Central memory CD4-positive, alpha-beta T cell (primary cell): ENCODE data around the gene KLK11.
"Not testable (repeated sequence)": the region's sequence is repeated elsewhere in the genome, so short reads cannot be mapped to it uniquely, and the experiment has no call there.

ENCODE experiments used
- DNase-seq: peaks from one replicate; pipeline ENCODE4 v3.0.0; 2022

KLK11 gene

DNA sequence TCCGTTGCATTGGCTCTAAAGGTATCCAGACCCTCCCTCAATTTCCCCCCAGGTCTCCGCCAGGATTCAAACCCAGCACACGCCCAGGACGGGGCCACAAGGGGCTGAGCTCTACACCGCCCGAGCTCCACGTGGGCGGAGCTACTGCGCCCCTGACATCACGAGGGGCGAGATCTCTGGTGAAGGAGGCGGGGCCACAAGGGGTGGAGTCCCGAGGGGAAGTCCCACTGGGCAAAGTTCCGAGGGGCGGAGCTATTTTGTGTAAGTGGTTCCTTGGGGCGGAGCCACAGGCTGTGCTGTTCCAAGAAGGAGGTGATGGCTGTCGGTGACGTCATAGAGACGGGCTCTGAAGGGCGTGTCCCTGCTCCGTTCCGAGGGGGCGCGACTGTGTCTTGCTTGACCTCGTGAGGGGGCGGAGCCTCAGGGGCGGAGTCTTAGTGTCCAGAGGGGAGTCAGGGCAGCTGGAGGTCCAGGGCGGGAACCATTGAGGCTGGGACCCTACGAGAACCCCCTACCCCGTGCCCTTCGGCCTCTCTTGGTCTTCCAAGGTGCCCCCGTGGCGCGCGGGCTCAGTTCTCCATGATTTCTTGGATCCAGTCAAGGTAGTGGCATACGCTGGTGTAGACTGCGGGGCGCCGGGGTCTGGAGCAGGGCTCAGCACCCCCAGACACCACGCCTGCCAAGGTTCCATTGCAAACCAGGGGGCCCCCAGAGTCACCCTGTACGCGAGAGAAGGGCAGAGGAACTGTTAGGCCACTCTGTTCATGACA, 23.7 kb downstream of the KLK11 start:
- DNase-seq: no peak

DNA sequence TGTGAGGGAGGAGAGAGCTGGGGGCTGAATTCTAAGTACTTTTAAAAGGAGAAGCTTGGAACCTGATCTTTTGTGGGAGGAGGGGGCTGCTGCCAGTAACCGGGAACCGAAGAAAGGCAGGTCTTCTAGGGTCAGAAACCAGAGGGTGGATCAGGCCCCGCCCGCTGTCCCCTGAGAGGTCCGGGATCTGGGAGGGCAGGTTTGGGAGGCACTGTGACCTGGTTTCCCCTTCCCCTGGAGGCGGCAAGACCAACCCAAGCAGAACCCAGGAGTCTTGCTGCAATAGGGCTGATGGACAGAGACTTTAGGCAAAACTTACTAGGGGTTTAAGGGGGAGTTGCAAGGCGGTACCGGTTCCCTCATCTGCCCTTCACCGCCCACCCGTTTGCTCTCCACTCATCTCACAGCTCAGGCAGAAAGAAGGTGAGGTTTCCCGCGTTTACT, 24.3 kb downstream of the KLK11 start:
- no peak for DNase-seq

DNA sequence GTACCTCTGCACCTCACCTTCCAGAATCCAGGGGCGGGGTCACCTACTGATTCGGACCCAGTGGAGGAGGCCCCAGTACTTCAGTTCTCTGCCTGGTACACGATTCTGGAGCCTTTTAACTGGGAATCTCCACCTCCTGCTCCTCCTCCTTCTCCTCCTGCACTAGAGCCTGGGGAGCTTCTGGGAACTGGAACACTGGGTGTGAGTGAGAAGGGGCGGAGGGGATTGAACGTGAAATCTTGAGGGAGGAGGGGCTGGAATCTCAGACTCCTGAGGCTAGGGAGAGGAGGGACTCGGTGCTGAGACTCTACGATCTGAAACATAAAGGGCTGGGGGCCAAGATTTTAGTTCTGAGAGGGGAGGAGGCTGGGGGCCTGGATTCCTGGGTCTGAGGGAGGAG, 24.9 kb downstream of the KLK11 start, which contains the start of gene KLK8:
Gene KLK8, minus strand, starts transcription at position 90 of the 400 bp plus-strand sequence. CDS start 437 bp downstream, outside the sequence.
- DNase-seq: no peak

DNA sequence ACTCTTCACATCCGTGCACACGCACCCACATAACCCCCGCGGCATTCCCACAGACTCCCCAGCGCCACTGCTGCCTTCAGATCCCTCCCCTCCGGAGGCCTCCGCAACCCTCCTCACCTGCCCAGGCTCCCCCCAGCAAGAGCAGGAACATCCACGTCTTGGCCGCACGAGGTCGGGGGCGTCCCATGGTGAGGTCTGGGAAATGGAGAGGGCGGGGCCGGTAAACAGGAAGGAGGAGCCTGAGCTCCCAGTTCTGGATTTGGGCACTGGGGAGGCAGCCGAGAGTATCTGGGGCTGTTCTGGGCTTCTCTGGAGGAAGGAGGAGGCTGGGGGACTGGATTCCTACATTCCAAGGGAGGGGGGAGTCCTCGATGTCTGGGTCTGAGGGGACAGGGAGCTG, 25.4 kb downstream of the KLK11 start:
- DNase-seq: no peak

DNA sequence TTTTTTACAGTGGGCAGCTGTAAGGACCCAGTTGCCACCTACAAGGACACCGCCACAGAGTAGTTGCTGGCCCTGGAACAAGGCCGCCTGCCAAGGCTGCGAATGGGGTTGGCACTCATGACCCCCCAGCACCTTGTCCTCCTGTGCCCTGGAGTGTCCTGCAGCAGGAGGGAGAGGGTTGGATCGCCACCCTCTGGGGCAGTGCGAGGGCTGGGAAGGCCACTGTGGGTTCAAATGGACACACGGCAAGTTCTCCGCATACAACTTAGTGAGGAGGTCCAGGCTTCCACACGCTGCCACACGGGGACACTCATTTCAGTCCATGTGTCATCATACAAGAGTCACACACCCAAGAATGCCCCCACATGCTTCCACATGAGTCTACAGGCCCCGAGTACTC, 26.0 kb downstream of the KLK11 start:
- DNase-seq: no peak

DNA sequence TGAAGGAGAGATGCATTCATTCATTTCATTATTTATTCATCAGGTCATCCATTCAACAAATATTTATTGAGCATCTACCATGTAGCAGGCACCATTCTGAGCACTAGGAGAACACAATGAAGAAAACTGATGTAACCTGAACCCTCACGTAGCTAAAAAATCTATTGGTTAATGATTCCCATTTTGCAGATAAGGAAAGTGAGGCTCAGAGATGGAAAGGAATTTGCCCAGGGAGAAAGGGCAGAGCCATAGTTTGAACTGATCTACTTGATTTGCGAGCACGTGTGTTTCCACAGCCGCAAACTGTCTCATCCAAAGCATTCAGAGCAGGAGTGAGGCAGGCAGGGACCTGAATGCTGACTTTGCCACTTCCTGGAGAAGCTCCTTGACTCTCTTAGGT, 27.7 kb downstream of the KLK11 start:
- DNase-seq: no peak

DNA sequence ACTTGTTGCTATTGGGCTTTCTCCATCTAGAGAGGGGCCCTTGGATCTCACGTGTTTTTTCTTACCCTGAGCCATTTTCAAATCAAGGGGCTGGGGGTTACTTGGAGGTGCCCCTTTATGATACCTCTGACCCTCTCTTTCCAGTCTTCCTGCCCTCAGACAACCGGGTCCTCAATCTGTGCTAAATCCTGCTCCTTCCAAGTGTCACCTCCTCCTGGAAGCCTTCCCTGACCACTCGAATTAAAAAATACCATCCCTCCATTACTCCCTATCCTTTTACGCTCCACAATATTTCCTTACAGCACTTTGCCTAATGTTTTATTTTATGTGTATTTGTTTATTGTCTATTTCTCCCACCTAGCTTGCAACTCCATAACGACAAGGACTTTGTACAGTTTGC, 28.4 kb downstream of the KLK11 start:
- DNase-seq: no peak

DNA sequence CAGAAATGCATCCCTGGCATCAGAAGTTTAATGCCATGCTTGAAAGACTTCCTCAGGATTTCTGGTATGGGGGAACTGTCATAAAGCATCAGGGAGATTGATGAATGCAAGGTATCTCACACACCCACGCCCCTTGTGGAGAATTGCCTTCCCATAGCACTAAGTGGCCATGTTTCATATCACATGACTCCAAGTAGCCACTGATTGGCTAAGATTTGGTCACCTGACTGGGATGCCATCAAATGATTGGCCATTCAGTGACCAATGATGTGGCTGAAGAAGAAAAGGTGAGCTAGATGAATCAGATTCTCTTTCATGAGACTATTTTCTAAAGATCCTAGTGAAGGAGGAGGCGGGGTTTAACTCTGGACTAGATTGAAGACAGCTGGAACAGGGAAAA, 32.3 kb downstream of the KLK11 start:
- no peak for DNase-seq

DNA sequence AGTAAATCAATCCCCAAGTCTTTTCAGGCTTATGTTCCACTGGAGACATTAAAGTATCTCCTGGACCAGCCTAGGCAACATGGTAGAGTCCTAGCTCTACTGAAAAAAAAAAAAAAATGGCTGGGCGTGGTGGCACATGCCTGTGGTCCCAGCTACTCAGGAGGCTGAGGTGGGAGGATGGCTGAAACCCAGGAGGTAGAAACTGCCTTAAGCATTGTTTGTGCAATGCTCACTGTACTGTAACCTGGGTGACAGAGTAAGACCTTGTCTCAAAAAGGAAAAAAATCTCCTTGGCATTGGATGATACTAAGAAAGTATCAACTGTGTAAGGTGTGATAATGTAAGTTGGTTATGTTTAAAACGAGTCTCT, 33.8 kb downstream of the KLK11 start:
- DNase-seq: no peak

DNA sequence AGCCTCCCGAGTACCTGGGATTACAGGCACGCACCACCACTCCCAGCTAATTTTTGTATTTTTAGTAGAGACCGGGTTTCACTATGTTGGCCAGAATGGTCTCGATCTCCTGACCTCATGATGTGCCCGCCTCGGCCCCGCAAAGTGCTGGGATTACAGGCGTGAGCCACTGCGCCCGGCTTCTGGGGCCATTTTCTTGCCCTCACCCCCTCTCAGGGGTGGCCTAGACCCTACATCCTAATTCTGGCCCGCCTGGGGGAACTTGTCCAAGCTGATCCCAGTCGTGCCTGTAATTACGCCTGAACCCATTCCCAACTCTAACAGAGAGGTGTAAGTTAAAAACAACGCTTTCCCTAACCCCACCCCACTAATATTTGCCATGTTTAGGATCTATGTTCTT, 42.0 kb downstream of the KLK11 start:
- not testable (repeated sequence) for DNase-seq

DNA sequence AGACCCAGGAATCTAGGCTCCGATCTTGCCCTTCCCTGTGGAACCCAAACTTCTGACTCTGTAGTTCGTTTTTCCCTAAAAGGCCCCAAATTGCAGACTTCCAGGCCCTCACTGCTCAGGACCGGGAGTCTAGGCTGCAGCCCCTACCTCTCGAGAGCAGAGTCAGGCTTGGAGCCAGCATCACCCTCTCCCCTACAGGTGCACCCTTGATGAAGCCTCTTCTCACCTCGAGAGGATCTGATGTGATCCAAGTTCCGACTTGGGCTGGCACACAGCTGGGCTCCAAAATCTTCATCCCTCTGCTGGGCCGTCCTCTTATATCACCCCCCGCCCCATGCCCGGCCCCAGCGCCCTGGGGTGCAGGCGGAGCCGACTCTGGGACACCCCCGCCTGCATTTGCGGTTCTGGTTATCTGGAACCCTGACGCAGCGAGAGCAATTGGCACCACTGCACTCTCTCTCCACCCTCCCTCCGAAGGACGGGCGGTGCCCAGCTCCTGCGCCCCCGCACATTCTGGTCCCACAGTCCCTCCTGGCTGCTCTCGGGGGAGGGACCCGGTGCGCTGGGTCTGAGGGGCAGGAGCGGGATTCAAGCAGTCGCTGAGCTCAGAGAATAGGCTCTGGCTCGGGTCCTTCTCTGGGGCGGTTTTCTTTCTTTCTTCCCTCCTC, 42.7 kb downstream of the KLK11 start, which contains the start of gene KLK7:
Gene KLK7, minus strand, starts transcription at position 293 of the 668 bp plus-strand sequence. CDS start 1,518 bp downstream, outside the sequence.
- DNase-seq: no peak

DNA sequence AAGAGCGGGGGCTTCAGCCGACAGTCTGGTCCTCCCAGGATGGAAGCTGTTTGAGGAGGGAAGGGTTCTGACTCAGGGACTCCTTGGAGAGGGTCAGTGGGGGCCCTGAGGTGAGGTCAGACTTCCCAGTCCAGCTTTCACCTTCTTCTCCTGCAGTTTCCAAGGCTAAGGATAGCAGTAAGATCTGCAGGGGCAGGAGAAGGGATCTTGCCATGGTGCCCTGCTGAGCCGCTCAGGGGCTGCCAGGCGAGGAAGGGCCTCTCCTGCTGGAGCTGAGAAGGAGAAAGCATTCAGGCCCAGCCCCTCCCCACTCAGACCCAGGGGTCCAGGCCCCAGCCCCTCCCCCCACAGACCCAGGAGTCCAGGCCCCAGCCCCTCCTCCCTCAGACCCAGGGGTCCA, 44.2 kb downstream of the KLK11 start:
- DNase-seq: no peak

DNA sequence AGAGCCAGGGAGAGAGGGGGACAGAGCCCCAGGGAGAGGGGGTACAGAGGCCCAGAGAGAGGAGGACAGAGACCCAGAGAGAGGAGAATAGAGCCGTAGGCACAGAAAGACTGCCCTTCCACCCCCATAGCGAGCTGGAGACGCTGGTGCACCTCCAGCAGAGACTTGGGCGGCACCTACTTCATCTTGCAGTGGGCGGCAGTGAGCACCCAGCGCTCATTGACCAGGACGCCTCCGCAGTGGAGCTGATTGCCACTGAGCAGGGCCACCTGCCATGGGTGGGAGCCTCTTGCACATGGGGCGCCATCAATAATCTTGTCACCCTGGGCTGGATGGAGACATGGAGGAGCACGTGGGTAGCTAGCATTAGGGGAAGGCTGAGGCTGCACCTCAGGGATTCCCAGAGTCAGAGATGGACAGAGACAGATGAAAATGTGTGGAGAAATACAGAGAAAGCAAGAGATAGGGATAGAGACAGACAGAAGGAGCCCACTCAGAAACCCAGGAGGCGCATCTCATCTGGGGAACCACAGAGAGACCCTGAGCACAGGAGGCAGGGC, 44.7 kb downstream of the KLK11 start:
- DNase-seq: no peak

DNA sequence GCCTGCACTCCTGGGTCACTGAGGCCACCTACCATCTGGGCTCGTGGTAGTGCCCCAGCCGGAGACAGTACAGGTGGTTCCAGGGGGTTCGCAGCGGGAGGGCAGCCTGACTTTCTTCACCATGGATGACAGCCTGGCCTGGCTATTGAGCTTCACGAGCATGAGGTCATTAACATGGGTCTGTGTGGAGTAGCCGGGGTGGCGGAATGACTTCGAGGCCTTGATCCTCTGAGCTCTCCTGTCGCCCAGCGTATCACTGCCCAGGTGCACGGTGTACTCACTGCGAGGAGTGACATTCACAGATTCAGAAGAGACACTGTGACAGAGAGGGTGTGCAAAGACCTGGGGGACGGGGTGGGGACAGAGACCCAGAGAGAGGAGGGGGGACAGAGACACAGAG, 46.2 kb downstream of the KLK11 start:
- DNase-seq: no peak

DNA sequence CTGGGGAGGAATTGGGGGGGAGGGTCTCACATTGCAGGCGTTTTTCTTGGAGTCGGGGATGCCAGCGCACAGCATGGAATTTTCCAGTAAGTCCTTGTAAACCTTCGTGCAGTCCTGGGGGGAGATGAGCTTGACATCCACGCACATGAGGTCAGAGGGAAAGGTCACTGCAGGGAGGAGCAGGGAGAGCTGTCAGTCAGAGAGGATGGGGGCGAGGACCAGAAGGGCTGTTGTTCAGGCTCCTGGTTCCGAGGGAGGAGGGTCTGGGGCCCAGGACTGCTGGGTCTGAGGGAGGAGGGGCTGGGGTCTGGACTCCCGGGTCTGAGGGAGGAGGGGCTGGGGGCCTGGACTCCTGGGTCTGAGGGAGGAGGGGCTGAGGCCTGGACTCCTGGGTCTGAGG, 46.7 kb downstream of the KLK11 start:
- DNase-seq: no peak

DNA sequence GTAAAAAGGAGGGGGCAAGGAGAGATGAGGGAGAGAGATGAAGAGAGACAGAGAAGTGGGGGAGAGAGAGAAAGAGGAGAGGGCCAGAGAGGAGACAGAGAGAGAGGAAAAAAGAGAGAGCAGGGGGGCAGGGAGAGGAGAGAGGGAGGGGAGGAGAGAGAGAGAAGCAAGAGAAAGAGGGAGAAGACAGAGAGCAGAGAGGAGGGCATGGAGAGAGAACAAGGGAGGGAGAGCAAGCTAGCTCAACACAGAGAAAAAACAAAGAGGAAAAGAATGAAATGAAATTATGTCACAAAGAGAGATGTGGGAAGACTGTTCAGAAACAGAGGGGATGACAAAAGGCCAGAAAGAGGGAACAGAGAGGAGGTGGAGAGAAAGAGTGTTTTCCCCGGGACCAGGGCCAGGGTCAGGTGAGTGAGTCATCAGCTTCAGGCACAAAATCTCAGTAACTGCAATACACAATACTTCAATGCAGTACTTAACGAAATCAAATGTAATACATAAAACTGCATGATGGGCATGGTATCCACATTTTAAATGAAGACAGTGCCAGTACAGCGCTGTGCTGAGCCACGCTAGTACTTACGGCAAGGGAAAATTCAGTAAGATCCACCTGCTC, 47.5 kb downstream of the KLK11 start:
- no peak for DNase-seq

DNA sequence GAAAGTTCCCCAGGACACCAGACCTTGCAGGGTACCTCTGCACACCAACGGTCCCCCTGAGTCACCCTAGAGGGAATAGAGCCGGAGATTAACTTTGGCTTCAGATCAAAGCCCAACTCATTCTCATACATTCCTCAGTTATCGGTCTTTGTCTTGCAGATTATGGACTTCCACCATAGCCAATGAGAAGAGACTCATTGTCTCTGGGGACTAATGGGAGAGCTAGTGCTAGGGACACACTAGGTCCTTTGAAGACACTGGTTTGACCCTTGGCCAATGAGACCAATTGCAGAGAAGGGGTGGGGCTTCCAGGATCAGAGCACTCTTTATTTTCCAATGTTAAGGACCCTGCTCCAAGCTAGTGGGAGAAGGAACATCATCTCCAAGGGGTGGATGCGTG, 48.8 kb downstream of the KLK11 start:
- no peak for DNase-seq

DNA sequence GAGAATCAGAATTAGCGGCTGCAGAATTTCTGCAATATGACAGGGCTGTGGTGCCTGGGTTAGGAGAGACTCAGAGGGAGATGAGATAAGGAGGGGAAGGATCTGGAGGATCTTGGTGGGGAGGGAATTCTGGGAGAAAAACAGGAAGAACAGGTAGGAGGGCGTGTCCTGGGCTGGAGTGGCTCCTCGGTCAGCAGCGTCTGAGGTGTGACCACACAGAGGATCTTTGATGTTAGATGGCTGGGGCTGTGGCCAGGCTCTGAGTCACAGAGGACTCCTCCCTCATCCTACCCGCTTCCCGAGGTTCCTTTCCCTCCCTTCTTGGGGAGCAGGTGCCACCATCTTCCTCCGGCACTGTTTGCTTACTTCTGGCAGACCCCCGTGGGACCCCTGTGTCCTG, 50.6 kb downstream of the KLK11 start:
- DNase-seq: no peak

DNA sequence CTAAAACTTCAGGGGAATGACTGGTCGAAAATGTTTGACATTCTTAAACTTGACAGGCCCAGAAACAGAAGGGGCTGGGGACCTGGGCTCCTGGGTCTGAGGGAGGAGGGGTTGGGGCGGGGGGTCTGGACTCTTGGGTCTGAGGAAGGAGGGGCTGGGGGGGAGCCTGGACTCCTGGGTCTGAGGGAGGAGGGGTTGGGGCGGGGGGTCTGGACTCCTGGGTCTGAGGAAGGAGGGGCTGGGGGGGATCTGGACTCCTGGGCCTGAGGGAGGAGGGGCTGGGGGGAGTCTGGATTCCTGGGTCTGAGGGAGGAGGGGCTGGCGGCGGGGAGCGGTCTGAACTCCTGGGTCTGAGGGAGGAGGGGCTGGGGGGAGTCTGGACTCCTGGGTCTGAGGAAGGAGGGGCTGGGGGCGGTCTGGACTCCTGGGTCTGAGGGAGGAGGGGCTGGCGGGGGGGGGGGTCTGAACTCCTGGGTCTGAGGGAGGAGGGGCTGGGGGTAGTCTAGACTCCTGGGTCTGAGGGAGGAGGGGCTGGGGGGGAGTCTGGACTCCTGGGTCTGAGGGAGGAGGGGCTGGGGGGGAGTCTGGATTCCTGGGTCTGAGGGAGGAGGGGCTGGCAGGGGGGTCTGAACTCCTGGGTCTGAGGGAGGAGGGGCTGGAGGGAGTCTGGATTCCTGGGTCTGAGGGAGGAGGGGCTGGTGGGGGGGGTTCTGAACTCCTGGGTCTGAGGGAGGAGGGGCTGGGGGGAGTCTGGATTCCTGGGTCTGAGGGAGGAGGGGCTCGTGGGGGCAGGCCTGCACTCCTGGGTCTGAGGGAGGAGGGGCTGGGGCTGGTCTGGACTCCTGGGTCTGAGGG, 51.5 kb downstream of the KLK11 start:
- DNase-seq: no peak

DNA sequence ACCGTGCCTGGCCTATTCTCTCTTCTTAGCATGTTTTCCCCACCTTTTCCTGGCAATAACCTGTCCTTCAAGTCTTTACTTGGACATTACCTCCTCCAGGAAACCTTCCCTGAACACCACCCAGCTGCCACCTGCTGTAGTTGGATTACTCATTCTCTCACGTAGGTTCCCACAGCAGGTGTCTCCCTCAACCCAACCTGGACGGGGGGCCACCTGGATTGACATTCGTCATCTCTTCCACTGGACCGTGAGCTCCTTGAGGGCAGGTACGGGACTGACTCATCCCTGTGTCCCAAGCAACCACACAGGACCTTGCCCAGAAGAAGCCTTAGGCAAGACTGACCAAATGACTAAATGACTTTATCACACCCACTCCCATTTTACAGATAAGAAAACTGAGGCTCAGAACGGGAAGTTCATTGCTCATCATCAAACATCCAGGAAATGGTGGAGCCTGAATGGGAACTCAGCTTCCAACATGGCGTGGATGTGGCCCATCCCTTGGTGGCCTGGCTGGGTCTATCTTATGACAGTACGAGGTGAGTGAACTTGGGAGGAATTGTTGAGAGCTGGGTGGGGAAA, 53.5 kb downstream of the KLK11 start:
- DNase-seq: no peak
